Measurements from ENCODE around the gene RBM23. TPM values are rescaled to one million over a fixed set of nuclear protein-coding genes. Genes with fewer than 3 reads are reported as not detected.

Gene RBM23
- total and polyA plus RNA-seq, 2 of the 8 experiments (the other 6 are each of a cell fraction or from before 2014, with no cell fraction given), result 41.2 to 43.3 TPM

DNA sequence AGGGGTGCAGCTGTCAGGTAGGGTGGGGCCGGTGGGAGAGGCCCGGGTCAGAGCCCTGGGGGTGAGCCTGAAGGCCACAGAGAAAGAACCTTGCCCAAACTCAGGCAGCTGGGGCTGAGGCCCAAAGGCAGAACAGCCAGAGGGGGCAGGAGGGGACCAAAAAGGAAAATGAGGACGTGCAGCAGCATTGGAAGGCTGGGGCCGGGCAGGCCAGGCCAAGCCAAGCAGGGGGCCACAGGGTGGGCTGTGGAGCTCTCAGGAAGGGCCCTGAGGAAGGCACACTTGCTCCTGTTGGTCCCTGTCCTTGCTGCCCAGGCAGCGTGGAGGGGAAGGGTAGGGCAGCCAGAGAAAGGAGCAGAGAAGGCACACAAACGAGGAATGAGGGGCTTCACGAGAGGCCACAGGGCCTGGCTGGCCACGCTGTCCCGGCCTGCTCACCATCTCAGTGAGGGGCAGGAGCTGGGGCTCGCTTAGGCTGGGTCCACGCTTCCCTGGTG, 72.1 kb downstream of the RBM23 start (continued):
- TF ChIP-seq, protein P1, sequence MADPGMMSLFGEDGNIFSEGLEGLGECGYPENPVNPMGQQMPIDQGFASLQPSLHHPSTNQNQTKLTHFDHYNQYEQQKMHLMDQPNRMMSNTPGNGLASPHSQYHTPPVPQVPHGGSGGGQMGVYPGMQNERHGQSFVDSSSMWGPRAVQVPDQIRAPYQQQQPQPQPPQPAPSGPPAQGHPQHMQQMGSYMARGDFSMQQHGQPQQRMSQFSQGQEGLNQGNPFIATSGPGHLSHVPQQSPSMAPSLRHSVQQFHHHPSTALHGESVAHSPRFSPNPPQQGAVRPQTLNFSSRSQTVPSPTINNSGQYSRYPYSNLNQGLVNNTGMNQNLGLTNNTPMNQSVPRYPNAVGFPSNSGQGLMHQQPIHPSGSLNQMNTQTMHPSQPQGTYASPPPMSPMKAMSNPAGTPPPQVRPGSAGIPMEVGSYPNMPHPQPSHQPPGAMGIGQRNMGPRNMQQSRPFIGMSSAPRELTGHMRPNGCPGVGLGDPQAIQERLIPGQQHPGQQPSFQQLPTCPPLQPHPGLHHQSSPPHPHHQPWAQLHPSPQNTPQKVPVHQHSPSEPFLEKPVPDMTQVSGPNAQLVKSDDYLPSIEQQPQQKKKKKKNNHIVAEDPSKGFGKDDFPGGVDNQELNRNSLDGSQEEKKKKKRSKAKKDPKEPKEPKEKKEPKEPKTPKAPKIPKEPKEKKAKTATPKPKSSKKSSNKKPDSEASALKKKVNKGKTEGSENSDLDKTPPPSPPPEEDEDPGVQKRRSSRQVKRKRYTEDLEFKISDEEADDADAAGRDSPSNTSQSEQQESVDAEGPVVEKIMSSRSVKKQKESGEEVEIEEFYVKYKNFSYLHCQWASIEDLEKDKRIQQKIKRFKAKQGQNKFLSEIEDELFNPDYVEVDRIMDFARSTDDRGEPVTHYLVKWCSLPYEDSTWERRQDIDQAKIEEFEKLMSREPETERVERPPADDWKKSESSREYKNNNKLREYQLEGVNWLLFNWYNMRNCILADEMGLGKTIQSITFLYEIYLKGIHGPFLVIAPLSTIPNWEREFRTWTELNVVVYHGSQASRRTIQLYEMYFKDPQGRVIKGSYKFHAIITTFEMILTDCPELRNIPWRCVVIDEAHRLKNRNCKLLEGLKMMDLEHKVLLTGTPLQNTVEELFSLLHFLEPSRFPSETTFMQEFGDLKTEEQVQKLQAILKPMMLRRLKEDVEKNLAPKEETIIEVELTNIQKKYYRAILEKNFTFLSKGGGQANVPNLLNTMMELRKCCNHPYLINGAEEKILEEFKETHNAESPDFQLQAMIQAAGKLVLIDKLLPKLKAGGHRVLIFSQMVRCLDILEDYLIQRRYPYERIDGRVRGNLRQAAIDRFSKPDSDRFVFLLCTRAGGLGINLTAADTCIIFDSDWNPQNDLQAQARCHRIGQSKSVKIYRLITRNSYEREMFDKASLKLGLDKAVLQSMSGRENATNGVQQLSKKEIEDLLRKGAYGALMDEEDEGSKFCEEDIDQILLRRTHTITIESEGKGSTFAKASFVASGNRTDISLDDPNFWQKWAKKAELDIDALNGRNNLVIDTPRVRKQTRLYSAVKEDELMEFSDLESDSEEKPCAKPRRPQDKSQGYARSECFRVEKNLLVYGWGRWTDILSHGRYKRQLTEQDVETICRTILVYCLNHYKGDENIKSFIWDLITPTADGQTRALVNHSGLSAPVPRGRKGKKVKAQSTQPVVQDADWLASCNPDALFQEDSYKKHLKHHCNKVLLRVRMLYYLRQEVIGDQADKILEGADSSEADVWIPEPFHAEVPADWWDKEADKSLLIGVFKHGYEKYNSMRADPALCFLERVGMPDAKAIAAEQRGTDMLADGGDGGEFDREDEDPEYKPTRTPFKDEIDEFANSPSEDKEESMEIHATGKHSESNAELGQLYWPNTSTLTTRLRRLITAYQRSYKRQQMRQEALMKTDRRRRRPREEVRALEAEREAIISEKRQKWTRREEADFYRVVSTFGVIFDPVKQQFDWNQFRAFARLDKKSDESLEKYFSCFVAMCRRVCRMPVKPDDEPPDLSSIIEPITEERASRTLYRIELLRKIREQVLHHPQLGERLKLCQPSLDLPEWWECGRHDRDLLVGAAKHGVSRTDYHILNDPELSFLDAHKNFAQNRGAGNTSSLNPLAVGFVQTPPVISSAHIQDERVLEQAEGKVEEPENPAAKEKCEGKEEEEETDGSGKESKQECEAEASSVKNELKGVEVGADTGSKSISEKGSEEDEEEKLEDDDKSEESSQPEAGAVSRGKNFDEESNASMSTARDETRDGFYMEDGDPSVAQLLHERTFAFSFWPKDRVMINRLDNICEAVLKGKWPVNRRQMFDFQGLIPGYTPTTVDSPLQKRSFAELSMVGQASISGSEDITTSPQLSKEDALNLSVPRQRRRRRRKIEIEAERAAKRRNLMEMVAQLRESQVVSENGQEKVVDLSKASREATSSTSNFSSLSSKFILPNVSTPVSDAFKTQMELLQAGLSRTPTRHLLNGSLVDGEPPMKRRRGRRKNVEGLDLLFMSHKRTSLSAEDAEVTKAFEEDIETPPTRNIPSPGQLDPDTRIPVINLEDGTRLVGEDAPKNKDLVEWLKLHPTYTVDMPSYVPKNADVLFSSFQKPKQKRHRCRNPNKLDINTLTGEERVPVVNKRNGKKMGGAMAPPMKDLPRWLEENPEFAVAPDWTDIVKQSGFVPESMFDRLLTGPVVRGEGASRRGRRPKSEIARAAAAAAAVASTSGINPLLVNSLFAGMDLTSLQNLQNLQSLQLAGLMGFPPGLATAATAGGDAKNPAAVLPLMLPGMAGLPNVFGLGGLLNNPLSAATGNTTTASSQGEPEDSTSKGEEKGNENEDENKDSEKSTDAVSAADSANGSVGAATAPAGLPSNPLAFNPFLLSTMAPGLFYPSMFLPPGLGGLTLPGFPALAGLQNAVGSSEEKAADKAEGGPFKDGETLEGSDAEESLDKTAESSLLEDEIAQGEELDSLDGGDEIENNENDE (IDR thresholded peaks at IDR 0.05; ENCODE audit: insufficient replicate concordance, low read length), result no peak
- TF ChIP-seq YY1 (IDR thresholded peaks at IDR 0.05; ENCODE audit: low read depth, low read length), result no peak
- TF ChIP-seq RFX5 (IDR thresholded peaks at IDR 0.05; ENCODE audit: borderline replicate concordance, low read depth, low read length), result no peak
- TF ChIP-seq HDAC6 (IDR thresholded peaks at IDR 0.05; ENCODE audit: low read depth, low read length), result no peak
- TF ChIP-seq CBX8 (IDR thresholded peaks at IDR 0.05; ENCODE audit: borderline replicate concordance, low read depth, low read length), result no peak
- no peak for TF ChIP-seq TAF7 (optimal IDR thresholded peaks at IDR 0.05; ENCODE audit: borderline replicate concordance, low read depth, low read length)
- no peak for TF ChIP-seq TAF1 (IDR thresholded peaks at IDR 0.05; ENCODE audit: low read depth, low read length)
- TF ChIP-seq KDM5A (IDR thresholded peaks at IDR 0.05; ENCODE audit: low read length), result no peak
- TF ChIP-seq GTF2F1 (IDR thresholded peaks at IDR 0.05; ENCODE audit: borderline replicate concordance, low read depth, low read length), result no peak
- no peak for TF ChIP-seq SAP30 (IDR thresholded peaks at IDR 0.05; ENCODE audit: insufficient read depth, insufficient replicate concordance, low read length)
- no peak for TF ChIP-seq NRF1 (IDR thresholded peaks at IDR 0.05; ENCODE audit: low read depth, low read length)
